Kidney epithelial cell (primary cell): ENCODE results near the gene SGPL1. TPM values are rescaled to one million over a fixed set of nuclear protein-coding genes. Genes with fewer than 3 reads are reported as not detected.

Experiments
- DNase-seq: peaks from one replicate; pipeline ENCODE4 v3.0.0-alpha.2; 2010; ENCODE audit warnings: low read depth
- H3K27me3 ChIP-seq: 2 replicates; pipeline ENCODE4 v1.6.0; 2011; ENCODE audit warnings: low read length; ENCODE audit not compliant: control insufficient read depth, insufficient read depth
- H3K36me3 ChIP-seq: 2 replicates; pipeline ENCODE4 v1.5.1; 2011; ENCODE audit warnings: low read length; ENCODE audit not compliant: control insufficient read depth, insufficient read depth
- H3K4me3 ChIP-seq: 2 replicates; pipeline ENCODE4 v1.5.1; 2011; ENCODE audit warnings: low read depth, mild to moderate bottlenecking, control low read depth, low read length
- CTCF ChIP-seq: IDR thresholded peaks from 2 replicates; pipeline ENCODE4 v1.5.1; 2011; ENCODE audit warnings: mild to moderate bottlenecking, moderate library complexity, low read length, control low read depth, inconsistent platforms; ENCODE audit not compliant: insufficient read depth, poor library complexity, severe bottlenecking
- total RNA-seq: library from RNA; depleted of rRNA; stranded (reverse); fragments of >200 nt; gene quantifications from 2 replicates; pipeline ENCODE4 v1.2.3, GENCODE V29; 2015

SGPL1 gene
- total RNA-seq, 1 donor from 2014 or later: 83.5 TPM

DNA sequence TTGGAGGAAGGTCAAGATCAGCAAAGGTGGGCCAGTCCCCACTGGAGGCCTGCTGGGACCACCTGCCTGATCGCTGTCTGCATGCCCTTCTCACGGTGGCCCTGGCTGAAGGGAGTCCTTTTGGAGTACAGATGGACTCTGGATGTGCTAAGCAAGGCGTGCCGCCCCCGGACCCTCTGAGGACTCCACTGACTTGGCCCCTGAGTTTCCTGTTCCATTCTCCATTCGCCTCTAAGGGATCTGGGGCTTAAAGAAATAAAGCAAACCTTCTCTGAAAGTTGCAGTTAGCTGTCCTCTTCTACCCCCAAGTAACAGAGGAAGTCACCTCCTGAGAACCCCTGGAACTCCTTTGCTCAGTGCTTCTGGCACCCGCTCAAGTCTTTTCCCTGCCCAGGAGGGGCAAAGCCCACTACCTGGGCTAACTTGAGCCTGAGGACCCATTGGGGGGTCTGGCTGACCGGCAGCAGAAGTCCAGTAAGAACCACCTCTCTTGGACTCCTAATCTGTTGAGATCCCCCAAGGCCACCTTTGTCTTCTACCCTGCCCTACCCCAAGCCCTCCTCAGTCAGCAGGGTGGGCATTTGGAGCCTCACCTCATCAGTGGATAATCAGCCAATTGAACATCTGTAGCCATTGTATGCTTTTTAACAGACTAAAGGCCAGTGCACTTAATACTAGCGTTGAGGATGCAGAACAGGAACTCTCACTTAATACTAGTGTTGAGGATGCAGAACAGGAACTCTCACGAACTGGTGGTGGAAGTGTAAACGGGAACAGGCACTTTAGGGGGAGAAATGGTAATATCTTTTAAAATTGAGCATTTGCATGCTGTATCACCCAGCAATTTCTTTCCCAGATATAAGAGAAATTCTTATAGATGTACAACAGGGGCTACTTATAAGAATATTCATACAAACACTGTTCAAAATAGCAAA lies 32.7 kb upstream of the SGPL1 start:
- no peak overlapping the region for H3K4me3 ChIP-seq
- no peaks in the 10 kb centered on the region for H3K36me3 ChIP-seq
- no peak for TF ChIP-seq CTCF
- no peak for DNase-seq
- H3K27me3 ChIP-seq: no peaks in the 10 kb centered on the region

DNA sequence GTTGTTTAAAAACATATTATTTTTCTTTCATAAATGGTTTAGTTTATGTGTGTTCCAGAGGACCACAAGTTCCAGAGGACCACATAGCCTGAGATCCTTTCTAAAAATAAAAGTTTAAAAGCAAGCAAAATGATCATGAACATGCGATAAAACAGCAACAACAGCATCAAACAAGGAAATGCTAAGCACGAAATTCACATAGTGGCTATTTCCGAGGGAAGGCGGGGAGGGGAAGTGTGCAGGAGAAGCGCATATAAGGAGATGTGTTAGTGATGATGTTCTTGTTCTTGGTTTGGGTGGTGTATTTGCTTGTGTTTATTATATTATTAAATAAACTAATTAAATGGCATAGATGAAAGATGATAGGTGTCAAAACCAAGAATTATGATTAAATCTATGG lies 31.7 kb upstream of the SGPL1 start:
- H3K27me3 ChIP-seq: no peaks in the 10 kb centered on the region
- H3K4me3 ChIP-seq: no peak overlapping the region
- DNase-seq: no peak
- no peaks in the 10 kb centered on the region for H3K36me3 ChIP-seq
- no peak for TF ChIP-seq CTCF

DNA sequence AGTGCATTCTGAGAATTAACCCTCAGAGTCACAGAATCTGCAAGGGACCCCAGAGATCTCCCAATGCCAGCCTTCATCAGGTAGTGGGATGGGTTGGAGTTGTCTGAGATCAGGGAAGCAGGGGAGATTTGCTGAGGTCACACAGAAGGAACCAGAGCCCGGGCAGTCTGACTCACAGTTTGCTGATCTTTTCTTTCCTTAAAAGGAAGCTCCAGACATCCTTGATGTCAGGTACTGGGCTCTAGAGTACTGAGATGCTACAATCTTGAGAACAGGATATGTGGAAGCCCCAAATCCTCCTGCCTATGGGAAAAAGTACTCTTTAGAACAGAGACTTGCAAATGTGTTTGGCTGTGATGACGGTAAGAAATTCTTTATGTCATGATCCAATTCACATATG lies 31.3 kb upstream of the SGPL1 start:
- Histone ChIP-seq H3K36me3 (no peaks in the 10 kb centered on the region), H3K27me3 (no peaks in the 10 kb centered on the region), H3K4me3 (no peak overlapping the region)
- no peak for TF ChIP-seq CTCF
- DNase-seq: no peak

- no peaks in the 10 kb centered on the region for H3K27me3 ChIP-seq
- H3K4me3 ChIP-seq: no peak within 1 kb of the TSS
- no peak for DNase-seq
- TF ChIP-seq CTCF: no peak
- H3K36me3 ChIP-seq: no peaks in the 10 kb centered on the region
Observed at GRCh38 chr10:70785190-70785589, 30.6 kb upstream of the SGPL1 start, which contains the start of gene TBATA. TSS of gene TBATA (minus strand) at chr10:70785377. CDS start at chr10:70783379, 1,998 bp downstream.

GRCh38 chr10:70786799-70787415 lies 28.8 kb upstream of the SGPL1 start:
- no peak overlapping the region for H3K4me3 ChIP-seq
- no peak for DNase-seq
- TF ChIP-seq CTCF: no peak
- H3K36me3 ChIP-seq: no peaks in the 10 kb centered on the region
- H3K27me3 ChIP-seq: no peaks in the 10 kb centered on the region
